HL-60 (cell line): ENCODE results near the gene MCF2L2.

Experiments used
- GABPA ChIP-seq: IDR thresholded peaks from 2 replicates; pipeline ENCODE4 v1.6.1; 2012; ENCODE audit warnings: low read depth
- POLR2AphosphoS5 ChIP-seq: IDR thresholded peaks from 2 replicates; pipeline ENCODE4 v1.6.1; 2012; ENCODE audit warnings: low read depth
- REST ChIP-seq: IDR thresholded peaks from 2 replicates; pipeline ENCODE4 v1.6.1; 2012; ENCODE audit warnings: low read depth; ENCODE audit not compliant: insufficient replicate concordance
- TF ChIP-seq, protein P1 (sequence below): IDR thresholded peaks from one replicate; pipeline ENCODE4 v1.5.1; 2011; ENCODE audit warnings: low read length, control low read depth, inconsistent platforms; ENCODE audit not compliant: insufficient read depth

GRCh38 chr3:183341545-183342288 is 86.7 kb downstream of the MCF2L2 start:
- TF ChIP-seq, protein P1, sequence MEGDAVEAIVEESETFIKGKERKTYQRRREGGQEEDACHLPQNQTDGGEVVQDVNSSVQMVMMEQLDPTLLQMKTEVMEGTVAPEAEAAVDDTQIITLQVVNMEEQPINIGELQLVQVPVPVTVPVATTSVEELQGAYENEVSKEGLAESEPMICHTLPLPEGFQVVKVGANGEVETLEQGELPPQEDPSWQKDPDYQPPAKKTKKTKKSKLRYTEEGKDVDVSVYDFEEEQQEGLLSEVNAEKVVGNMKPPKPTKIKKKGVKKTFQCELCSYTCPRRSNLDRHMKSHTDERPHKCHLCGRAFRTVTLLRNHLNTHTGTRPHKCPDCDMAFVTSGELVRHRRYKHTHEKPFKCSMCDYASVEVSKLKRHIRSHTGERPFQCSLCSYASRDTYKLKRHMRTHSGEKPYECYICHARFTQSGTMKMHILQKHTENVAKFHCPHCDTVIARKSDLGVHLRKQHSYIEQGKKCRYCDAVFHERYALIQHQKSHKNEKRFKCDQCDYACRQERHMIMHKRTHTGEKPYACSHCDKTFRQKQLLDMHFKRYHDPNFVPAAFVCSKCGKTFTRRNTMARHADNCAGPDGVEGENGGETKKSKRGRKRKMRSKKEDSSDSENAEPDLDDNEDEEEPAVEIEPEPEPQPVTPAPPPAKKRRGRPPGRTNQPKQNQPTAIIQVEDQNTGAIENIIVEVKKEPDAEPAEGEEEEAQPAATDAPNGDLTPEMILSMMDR = no peak
- no peak for TF ChIP-seq GABPA
- TF ChIP-seq POLR2AphosphoS5 = no peak
- no peak for TF ChIP-seq REST
